Femur (tissue), 1 donor: ENCODE results near the gene MAST2.
"Not testable (repeated sequence)": the region's sequence is repeated elsewhere in the genome, so short reads cannot be mapped to it uniquely, and the experiment has no call there.

Experiments
- DNase-seq: peaks from one replicate; pipeline ENCODE4 v3.0.0-alpha.2; 2017

MAST2 gene

GRCh38 chr1:45862008-45862407, 58.6 kb downstream of the MAST2 start:
- DNase-seq = no peak

GRCh38 chr1:45863218-45863617, 59.8 kb downstream of the MAST2 start:
- no peak for DNase-seq

- DNase-seq = peak; percentile 20
Observed at GRCh38 chr1:45864167-45865106, 61.0 kb downstream of the MAST2 start.

- no peak for DNase-seq
Observed at GRCh38 chr1:45867697-45868348, 64.4 kb downstream of the MAST2 start.

GRCh38 chr1:45868861-45869260, 65.4 kb downstream of the MAST2 start:
- no peak for DNase-seq

- DNase-seq = no peak
Observed at GRCh38 chr1:45870500-45870899, 67.1 kb downstream of the MAST2 start.

- DNase-seq = not testable (repeated sequence)
Observed at GRCh38 chr1:45872173-45872801, 68.9 kb downstream of the MAST2 start.

GRCh38 chr1:45876000-45876617, 72.7 kb downstream of the MAST2 start:
- DNase-seq = no peak

GRCh38 chr1:45877264-45877663, 73.9 kb downstream of the MAST2 start:
- no peak for DNase-seq

- DNase-seq = no peak
Observed at GRCh38 chr1:45879885-45880598, 76.6 kb downstream of the MAST2 start.

GRCh38 chr1:45880930-45881329, 77.5 kb downstream of the MAST2 start:
- DNase-seq = no peak

- no peak for DNase-seq
Observed at GRCh38 chr1:45883658-45884057, 80.2 kb downstream of the MAST2 start.

- no peak for DNase-seq
Observed at GRCh38 chr1:45884700-45885099, 81.3 kb downstream of the MAST2 start.

- no peak for DNase-seq
Observed at GRCh38 chr1:45886229-45886628, 82.8 kb downstream of the MAST2 start.

- no peak for DNase-seq
Observed at GRCh38 chr1:45887156-45887842, 83.9 kb downstream of the MAST2 start.

GRCh38 chr1:45890078-45890477, 86.7 kb downstream of the MAST2 start:
- no peak for DNase-seq

- no peak for DNase-seq
Observed at GRCh38 chr1:45891087-45891486, 87.7 kb downstream of the MAST2 start.

GRCh38 chr1:45892068-45892785, 88.8 kb downstream of the MAST2 start:
- no peak for DNase-seq

- DNase-seq = no peak
Observed at GRCh38 chr1:45894331-45894730, 90.9 kb downstream of the MAST2 start.

GRCh38 chr1:45894921-45895320, 91.5 kb downstream of the MAST2 start:
- no peak for DNase-seq

- DNase-seq = no peak
Observed at GRCh38 chr1:45895406-45895805, 92.0 kb downstream of the MAST2 start.
